Neuronal stem cell (in vitro differentiated cells): ENCODE results near the gene KRT73.

Source experiments
- DNase-seq: peaks from one replicate; pipeline ENCODE4 v3.0.0-alpha.2; 2013; ENCODE audit warnings: low spot score
- H2AFZ ChIP-seq: one replicate; pipeline ENCODE4 v1.6.1; 2013; ENCODE audit warnings: mild to moderate bottlenecking, low read length, inconsistent platforms
- H2AK5ac ChIP-seq: 2 replicates; pipeline ENCODE4 v1.6.1; 2013; ENCODE audit warnings: low read depth, mild to moderate bottlenecking, inconsistent platforms, low read length, moderate library complexity, mixed read lengths
- H2BK120ac ChIP-seq: 2 replicates; pipeline ENCODE4 v1.6.1; 2013; ENCODE audit warnings: low read depth, mild to moderate bottlenecking, inconsistent platforms, low read length, moderate library complexity, mixed read lengths
- H2BK12ac ChIP-seq: one replicate; pipeline ENCODE4 v1.6.1; 2013; ENCODE audit warnings: low read length, inconsistent platforms
- H2BK15ac ChIP-seq: 2 replicates; pipeline ENCODE4 v1.6.1; 2013; ENCODE audit warnings: mild to moderate bottlenecking, low read length, inconsistent platforms, mixed read lengths
- H2BK5ac ChIP-seq: one replicate; pipeline ENCODE4 v1.6.1; 2013; ENCODE audit warnings: inconsistent platforms, mild to moderate bottlenecking, low read length, moderate library complexity
- H3K14ac ChIP-seq: one replicate; pipeline ENCODE4 v1.6.1; 2013; ENCODE audit warnings: low read length, inconsistent platforms
- H3K18ac ChIP-seq: 2 replicates; pipeline ENCODE4 v1.6.1; 2013; ENCODE audit warnings: low read length, inconsistent platforms
- H3K23ac ChIP-seq: 2 replicates; pipeline ENCODE4 v1.6.1; 2013; ENCODE audit warnings: low read depth, mild to moderate bottlenecking, mixed read lengths, low read length, inconsistent platforms; ENCODE audit not compliant: poor library complexity
- H3K27ac ChIP-seq: replicated peaks from 3 replicates; pipeline ENCODE4 v1.5.1; 2013; ENCODE audit warnings: low read length, inconsistent platforms
- H3K27me3 ChIP-seq, 3 experiments: 2 replicates each; pipeline ENCODE4 v1.6.1; 2013; ENCODE audit warnings: low read length in 3 of 3, mild to moderate bottlenecking in 2 of 3, inconsistent platforms in 1 of 3, low read depth in 1 of 3, mixed read lengths in 1 of 3, moderate library complexity in 1 of 3; ENCODE audit not compliant: control insufficient read depth in 3 of 3, insufficient read depth in 3 of 3
- H3K36me3 ChIP-seq, 2 donors: replicated peaks in 1 of 2; 2 replicates each; pipeline ENCODE4 v1.6.1; 2013; ENCODE audit warnings: low read length in 2 of 2; ENCODE audit not compliant: control insufficient read depth in 2 of 2, insufficient read depth in 2 of 2
- H3K4ac ChIP-seq: 2 replicates; pipeline ENCODE4 v1.6.1; 2013; ENCODE audit warnings: inconsistent platforms, mild to moderate bottlenecking, low read length, moderate library complexity
- H3K4me1 ChIP-seq, 2 donors: 1 replicate in 1 of 2; 2 replicates in 1 of 2; pipeline ENCODE4 v1.6.1; 2013; ENCODE audit warnings: low read length in 2 of 2, low read depth in 1 of 2; ENCODE audit not compliant: control insufficient read depth in 2 of 2, insufficient read depth in 1 of 2
- H3K4me2 ChIP-seq: one replicate; pipeline ENCODE4 v1.6.1; 2013; ENCODE audit warnings: mild to moderate bottlenecking, low read length, inconsistent platforms; ENCODE audit not compliant: insufficient read depth, poor library complexity, severe bottlenecking
- H3K4me3 ChIP-seq, 2 donors: 2 replicates each; pipeline ENCODE4 v1.5.1; 2013; ENCODE audit warnings: low read length in 2 of 2, mild to moderate bottlenecking in 2 of 2, inconsistent platforms in 1 of 2, moderate library complexity in 1 of 2
- H3K79me1 ChIP-seq: one replicate; pipeline ENCODE4 v1.6.1; 2013; ENCODE audit warnings: low read depth, mild to moderate bottlenecking, inconsistent platforms, low read length, moderate library complexity
- H3K9ac ChIP-seq: one replicate; pipeline ENCODE4 v1.6.1; 2013; ENCODE audit warnings: mild to moderate bottlenecking, low read depth, low read length, inconsistent platforms; ENCODE audit not compliant: poor library complexity
- H3K9me3 ChIP-seq, 2 donors: replicated peaks in 1 of 2; 2 replicates each; pipeline versions ENCODE3 to v1.6.1; 2013; ENCODE audit warnings: low read length in 2 of 2, mild to moderate bottlenecking in 2 of 2, inconsistent platforms in 1 of 2, low read depth in 1 of 2, mixed read lengths in 1 of 2, moderate library complexity in 1 of 2; ENCODE audit not compliant: control insufficient read depth in 2 of 2, insufficient read depth in 1 of 2
- H4K8ac ChIP-seq: one replicate; pipeline ENCODE4 v1.6.1; 2013; ENCODE audit warnings: low read depth, mild to moderate bottlenecking, inconsistent platforms, low read length, moderate library complexity
- H4K91ac ChIP-seq: one replicate; pipeline ENCODE4 v1.6.1; 2013; ENCODE audit warnings: low read length, low read depth, mild to moderate bottlenecking, inconsistent platforms; ENCODE audit not compliant: poor library complexity
- WGBS, 2 donors: extraction: QIAGEN DNeasy Blood & Tissue Kit; methylation state at CpG; one replicate each; pipeline ENCODE4 v1.1.7; 2013; ENCODE audit warnings: missing lambda C conversion rate in 2 of 2, mixed read lengths in 1 of 2; ENCODE audit not compliant: insufficient read length in 2 of 2, insufficient replicate concordance in 1 of 2; ENCODE audit errors: extremely low coverage in 2 of 2; 5-methylcytosine and 5-hydroxymethylcytosine counted together

Gene KRT73

GRCh38 chr12:52564582-52564981, 53.8 kb downstream of the KRT73 start:
- H3K23ac ChIP-seq = no peak overlapping the region
- no peaks in the 10 kb centered on the region for H3K79me1 ChIP-seq
- WGBS, 2 donors = no CpG with 5 or more reads among the region's 1 CpG
- no peaks in the 10 kb centered on the region for H3K27me3 ChIP-seq
- no peak overlapping the region for H4K91ac ChIP-seq
- H3K4ac ChIP-seq = no peak overlapping the region
- H3K4me3 ChIP-seq = no peak overlapping the region
- no peak overlapping the region for H3K4me2 ChIP-seq
- H3K9ac ChIP-seq = no peak overlapping the region
- H2BK15ac ChIP-seq = no peak overlapping the region
- no peak overlapping the region for H3K18ac ChIP-seq
- H2AFZ ChIP-seq = no peak overlapping the region
- H2BK120ac ChIP-seq = no peak overlapping the region
- no peak overlapping the region for H2BK5ac ChIP-seq
- no peak overlapping the region for H2AK5ac ChIP-seq
- no peaks in the 10 kb centered on the region for H3K36me3 ChIP-seq
- H3K27ac ChIP-seq = no peak overlapping the region
- no peaks in the 10 kb centered on the region for H3K9me3 ChIP-seq
- H4K8ac ChIP-seq = no peak overlapping the region
- no peak for DNase-seq
- no peak overlapping the region for H3K14ac ChIP-seq
- no peak overlapping the region for H2BK12ac ChIP-seq
- peaks cover 0 to 4% of the 10 kb centered on the region in 2 donors for H3K4me1 ChIP-seq

DNA sequence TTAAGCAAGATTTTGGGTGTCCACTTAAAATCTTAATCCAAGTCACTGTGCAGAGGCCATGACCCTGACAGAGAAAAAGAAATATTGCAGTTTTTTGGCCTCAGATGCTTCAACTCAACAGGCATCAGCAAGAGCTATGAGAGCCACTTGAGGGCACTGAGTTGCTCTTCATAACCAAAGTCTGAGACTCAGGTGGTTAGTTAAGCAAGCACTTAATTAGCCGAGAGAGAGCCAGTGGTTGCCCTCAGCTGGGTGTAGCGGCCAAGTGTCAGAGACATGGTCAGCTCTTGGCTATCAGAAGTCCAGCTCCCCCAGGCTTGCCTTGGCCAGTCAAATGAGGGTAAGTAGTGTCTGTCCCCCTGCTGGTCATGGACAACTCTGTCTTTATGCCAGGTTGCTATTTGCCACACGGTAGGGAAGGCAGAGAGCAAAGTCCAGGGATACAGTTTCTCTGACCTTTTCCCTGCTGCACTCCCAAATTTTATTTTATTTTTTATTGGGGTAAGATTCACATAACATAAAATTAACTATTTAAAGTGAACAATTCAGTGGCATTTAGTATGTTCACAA, 56.4 kb downstream of the KRT73 start:
- Histone ChIP-seq H3K27me3 (no peaks in the 10 kb centered on the region), H3K27ac (no peak overlapping the region), H3K79me1 (no peaks in the 10 kb centered on the region), H3K9ac (no peak overlapping the region), H2AK5ac (no peak overlapping the region), H3K4me3 (no peak overlapping the region), H3K14ac (no peak overlapping the region), H3K18ac (no peak overlapping the region), H2BK120ac (no peak overlapping the region), H2BK5ac (no peak overlapping the region), H2BK12ac (no peak overlapping the region), H2BK15ac (no peak overlapping the region), H3K36me3 (no peaks in the 10 kb centered on the region), H3K9me3 (no peaks in the 10 kb centered on the region), H3K4ac (no peak overlapping the region), H3K4me1 (peaks cover 0 to 2% of the 10 kb centered on the region in 2 donors), H3K4me2 (no peak overlapping the region), H2AFZ (no peak overlapping the region), H4K8ac (no peak overlapping the region), H4K91ac (no peak overlapping the region), H3K23ac (no peak overlapping the region)
- no CpG with 5 or more reads among the region's 3 CpGs for WGBS, 2 donors
- no peak for DNase-seq

DNA sequence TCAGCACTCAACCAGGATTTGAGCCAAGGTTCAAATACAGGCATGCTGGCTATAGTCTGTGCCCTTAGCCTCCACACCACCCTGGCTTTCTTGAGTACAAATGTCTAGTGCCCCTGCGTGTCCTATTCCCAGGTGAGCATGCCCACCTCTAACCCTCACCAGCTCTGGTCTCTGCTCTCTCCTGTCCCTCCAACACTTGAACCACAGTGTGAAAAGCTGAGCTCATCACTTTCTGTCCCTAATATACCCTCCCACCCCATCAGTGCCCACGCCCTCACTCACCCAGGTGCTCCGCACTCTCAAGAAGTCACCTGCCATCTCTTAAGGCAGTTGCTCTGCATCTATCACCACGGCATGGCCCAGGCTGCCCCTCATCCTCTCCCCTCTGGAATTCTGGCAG, 58.4 kb downstream of the KRT73 start:
- no peak overlapping the region for H4K91ac ChIP-seq
- no peak overlapping the region for H4K8ac ChIP-seq
- no peak overlapping the region for H2AK5ac ChIP-seq
- H2AFZ ChIP-seq = no peak overlapping the region
- no peak overlapping the region for H3K9ac ChIP-seq
- no peaks in the 10 kb centered on the region for H3K36me3 ChIP-seq
- no peak overlapping the region for H2BK12ac ChIP-seq
- H2BK15ac ChIP-seq = no peak overlapping the region
- H3K23ac ChIP-seq = peak overlapping the region; percentile 37
- no peak overlapping the region for H3K4me3 ChIP-seq
- H3K4me1 ChIP-seq = no peaks in the 10 kb centered on the region
- no peak overlapping the region for H3K18ac ChIP-seq
- H3K4ac ChIP-seq = no peak overlapping the region
- H2BK120ac ChIP-seq = no peak overlapping the region
- H3K4me2 ChIP-seq = no peak overlapping the region
- no peak for DNase-seq
- H3K14ac ChIP-seq = no peak overlapping the region
- WGBS, 2 donors = no CpG with 5 or more reads among the region's 4 CpGs
- H3K27me3 ChIP-seq = peaks cover 0 to 4% (median 0%) of the 10 kb centered on the region in 3 experiments
- no peak overlapping the region for H2BK5ac ChIP-seq
- no peaks in the 10 kb centered on the region for H3K9me3 ChIP-seq
- no peak overlapping the region for H3K27ac ChIP-seq
- H3K79me1 ChIP-seq = no peaks in the 10 kb centered on the region

- Histone ChIP-seq H3K9ac (no peak overlapping the region), H3K4me3 (no peak overlapping the region), H4K91ac (no peak overlapping the region), H3K9me3 (no peaks in the 10 kb centered on the region), H4K8ac (no peak overlapping the region), H3K4ac (no peak overlapping the region), H3K23ac (no peak overlapping the region), H3K36me3 (no peaks in the 10 kb centered on the region), H2BK5ac (no peak overlapping the region), H3K79me1 (no peaks in the 10 kb centered on the region), H3K27ac (no peak overlapping the region), H3K27me3 (peaks cover 0 to 4% (median 0%) of the 10 kb centered on the region in 3 experiments), H3K18ac (no peak overlapping the region), H2BK120ac (no peak overlapping the region), H2AFZ (no peak overlapping the region), H2BK15ac (no peak overlapping the region), H3K4me2 (no peak overlapping the region), H2BK12ac (no peak overlapping the region), H3K4me1 (no peaks in the 10 kb centered on the region), H2AK5ac (peak overlapping the region; percentile 10), H3K14ac (no peak overlapping the region)
- no peak for DNase-seq
- no CpG with 5 or more reads among the region's 8 CpGs for WGBS, 2 donors
Observed at GRCh38 chr12:52558781-52559445, 59.4 kb downstream of the KRT73 start.
